Stimulated activated CD4-positive, alpha-beta T cell treated with anti-CD3 and anti-CD28 coated beads, Interleukin-4, amount 100 ng/mL, for 1 hour (primary cell): Measurements from ENCODE around the gene RPS27.
"Not testable (repeated sequence)": the region's sequence is repeated elsewhere in the genome, so short reads cannot be mapped to it uniquely, and the experiment has no call there.

Experiments
- DNase-seq: peaks from one replicate; pipeline ENCODE4 v3.0.0-alpha.2; 2020

Gene RPS27

DNA sequence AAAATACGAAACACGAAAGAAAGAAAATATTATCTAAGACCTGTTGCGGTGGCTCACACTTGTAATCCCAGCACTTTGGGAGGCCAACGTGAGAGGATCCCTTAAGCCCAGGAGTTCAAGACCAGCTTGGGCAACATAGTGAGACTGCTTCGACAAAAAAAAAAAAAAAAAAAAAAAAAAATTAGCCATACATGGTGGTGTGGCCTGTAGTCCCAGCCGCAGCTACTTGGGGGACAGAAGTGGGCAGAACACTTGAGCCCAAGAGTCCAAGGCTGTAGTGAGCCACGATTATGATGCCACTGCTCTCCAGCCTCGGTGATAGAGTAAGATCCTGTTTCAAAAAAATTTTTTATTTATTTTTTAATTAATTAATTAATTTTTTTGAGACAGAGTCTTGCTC is 2.9 kb upstream of the RPS27 start:
- DNase-seq, result no peak

DNA sequence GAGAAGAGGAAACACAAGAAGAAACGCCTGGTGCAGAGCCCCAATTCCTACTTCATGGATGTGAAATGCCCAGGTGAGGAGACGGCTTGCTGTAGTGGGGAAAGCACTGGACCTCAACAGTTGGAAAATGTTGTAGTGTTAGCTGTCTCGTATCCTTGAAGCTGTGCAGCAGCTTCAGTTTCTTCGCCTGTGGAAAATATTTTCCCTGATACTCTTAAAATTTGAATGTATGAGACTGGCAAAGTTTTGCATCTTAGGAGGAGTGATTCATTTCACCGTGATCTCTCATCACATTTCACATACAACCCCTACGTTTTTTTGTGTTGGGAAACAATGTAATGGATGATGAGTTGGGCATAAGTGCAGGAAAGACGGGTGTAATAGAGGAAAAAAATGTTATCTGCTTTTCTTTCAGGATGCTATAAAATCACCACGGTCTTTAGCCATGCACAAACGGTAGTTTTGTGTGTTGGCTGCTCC is 629 bp downstream of the RPS27 start:
- no peak for DNase-seq

DNA sequence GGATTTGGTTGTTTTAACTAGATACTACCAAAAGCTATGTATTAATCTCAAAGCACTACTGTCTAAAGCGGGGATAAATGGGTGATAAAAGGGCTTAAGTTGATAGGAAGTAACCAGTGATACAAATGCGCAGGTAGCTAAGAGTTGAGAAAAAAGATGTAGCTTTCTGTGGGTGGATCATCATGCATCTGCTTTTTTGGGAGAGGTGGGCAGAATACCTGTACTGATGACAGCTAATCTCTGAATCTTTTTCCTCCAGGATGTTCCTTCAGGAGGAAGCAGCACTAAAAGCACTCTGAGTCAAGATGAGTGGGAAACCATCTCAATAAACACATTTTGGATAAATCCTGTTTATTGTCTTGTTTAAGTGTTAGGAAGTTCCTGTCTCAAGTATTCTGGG is 1.2 kb downstream of the RPS27 start:
- DNase-seq, result no peak

DNA sequence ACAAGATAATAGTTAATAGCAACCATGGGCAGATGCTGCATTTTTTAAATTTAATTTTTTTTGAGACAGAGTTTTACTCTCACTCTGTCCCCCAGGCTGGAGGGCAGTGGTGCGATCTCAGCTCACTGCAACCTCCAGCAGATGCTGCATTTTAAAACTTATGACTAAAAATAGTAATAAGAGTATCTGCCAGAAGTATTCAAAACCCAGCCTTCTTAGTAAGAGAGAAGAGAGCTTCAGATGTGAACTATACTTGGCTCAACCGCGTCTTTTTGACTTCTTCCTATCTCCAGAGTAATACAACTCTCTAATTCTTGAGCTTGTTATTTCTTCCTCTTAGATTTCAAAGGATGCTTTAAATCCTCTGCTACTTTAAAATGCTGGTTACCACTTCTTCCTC is 4.6 kb downstream of the RPS27 start:
- no peak for DNase-seq

DNA sequence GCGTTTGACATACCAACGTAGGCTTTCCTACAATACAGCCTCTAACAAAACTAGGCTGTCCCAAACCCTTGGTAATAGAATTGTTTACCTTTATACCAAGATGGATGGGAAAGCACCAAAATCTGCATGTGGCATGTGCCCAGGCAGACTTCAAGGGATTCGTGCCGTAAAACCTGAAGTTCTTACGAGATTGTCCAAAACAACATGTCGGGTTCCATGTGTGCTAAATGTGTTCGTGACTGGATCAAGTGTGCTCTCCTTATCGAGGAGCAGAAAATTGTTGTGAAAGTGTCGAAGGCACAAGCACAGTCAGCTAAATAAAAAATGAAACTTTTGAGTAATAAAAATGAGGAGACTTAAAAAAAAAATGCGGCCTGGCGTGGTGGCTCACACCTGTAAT is 5.1 kb downstream of the RPS27 start:
- DNase-seq, result no peak

DNA sequence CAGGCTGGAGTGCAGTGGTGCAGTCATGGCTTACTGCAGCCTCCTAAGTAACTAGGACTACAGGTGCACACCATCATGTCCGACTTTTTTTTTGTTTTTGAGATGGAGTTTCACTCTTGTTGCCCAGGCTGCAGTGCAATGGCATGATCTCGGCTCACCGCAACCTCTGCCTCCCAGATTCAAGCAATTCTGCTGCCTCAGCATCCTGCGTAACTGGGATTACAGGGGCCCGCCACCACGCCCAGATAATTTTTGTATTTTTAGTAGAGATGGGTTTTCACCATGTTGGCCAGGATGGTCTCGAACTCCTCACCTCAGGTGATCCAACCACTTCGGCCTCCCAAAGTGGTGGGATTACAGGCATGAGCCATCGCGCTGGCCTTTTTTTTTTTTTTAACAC is 6.3 kb downstream of the RPS27 start:
- DNase-seq, result not testable (repeated sequence)

DNA sequence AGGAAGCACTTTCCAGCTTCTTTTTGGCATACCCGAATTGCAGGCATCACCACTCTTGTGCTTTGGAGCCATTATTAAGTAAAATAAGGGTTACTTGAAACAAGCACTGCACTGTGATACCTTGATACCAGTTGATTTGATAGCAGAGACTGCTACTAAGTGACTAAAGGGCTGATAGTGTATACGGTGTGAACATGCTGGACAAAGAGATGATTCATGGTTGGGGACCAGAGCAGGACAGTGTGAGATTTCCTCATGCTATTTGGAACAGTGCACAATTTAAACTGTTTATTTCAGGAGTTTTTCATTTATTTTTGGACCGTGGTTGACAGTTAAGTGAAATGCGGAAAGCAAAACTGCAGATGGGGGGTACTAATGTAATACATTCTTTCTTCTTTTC is 9.9 kb downstream of the RPS27 start:
- DNase-seq, result no peak

DNA sequence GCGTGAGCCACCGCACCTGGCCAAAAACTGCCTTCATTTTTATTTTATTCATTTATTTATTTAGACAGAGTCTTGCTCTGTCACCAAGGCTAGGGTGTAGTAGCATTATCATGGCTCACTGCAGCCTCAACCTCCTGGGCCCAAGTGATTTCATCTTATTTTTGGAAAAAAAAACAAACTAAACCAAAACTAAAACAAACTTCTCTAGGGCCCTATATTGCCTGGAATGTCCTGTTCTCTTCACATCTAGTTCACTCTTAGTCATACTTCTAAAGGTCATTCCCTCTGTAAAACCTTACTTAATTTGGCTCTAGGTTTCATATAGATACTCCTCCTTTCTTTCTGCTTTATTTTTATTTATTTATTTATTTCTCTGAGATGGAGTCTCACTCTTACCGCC is 15.6 kb downstream of the RPS27 start:
- DNase-seq, result no peak

DNA sequence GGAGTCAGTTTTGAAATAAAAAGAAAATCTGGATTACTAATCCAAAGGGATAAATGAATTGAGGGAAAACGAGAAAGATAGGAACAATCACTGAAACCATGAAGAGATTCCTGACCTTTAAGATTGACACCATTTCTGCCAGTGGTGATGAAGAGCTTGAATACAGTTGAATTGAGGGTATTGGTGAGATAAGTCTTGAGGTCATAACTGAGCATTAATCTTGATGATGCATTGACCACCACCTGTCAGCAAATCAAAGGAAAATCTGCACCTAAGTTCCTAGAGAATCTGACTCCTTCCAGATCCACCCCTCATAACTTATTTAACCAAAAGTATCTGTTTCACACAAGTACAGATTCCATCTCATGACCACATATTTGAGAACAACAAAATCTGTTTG is 21.6 kb downstream of the RPS27 start:
- no peak for DNase-seq

DNA sequence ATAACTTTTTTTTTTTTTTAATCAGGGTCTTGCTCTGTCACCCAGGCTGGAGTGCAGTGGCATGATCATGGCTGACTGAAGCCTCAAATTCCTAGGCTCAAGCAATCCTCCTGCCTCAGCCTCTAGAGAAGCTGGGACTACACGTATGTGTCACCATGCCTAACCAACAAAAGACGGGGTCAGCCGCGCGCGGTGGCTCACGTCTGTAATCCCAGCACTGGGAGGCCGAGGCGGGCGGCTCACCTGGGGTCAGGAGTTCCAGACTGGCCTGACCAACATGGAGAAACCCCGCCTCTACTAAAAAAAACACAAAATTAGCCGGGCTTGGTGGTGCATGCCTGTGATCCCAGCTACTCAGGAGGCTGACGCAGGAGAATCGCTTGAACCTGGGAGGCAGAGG is 22.0 kb downstream of the RPS27 start:
- not testable (repeated sequence) for DNase-seq

DNA sequence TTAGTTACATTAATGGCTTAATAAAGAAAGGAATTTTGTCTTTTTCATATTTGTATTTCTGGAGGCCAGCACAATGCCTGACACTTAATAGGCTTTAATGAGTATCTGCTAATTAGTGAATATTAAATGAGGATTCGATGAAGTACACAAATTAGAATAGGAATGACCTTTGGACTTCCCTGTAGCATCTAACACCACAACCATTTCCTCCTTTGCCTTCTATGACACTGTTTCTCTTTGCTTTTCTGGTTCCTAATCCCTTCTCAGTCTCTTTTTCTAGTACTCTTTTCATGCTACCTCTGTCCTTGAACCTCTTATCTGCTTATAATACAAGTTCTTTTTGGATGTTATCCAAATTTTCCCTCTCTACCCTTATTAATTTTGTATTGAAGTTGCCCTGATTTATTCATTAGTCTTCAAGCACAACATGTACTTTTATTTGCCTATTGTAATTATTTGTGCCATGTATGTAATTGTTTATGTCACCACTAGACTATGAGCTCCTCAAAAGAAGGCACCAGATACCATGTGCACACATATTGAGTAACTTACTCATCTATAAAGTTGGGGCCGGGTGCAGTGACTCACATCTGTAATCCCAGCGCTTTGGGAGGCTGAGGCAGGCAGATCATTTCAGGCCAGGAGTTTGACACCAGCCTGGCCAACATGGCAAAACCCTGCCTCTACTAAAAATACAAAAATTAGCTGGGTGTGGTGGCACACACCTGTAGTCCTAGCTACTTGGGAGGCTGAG is 23.8 kb downstream of the RPS27 start:
- no peak for DNase-seq

DNA sequence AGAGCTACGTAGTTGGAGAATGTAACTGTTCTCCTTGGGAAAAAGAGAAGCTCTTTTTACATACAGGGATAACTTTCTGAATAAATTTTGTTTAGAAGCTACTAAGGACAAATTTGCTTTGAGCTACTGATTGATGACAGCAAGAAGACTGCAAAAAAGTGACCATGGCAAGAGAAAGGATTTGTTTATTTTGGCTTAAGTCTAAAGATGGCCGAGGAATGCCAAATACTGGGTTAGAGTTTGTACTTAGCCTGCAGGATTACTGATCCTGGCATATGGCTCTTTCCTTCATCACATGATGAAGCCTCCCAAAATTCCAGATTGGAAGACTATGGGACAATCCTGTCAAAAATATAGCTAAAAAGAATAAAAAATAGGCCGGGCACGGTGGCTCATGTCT is 28.7 kb downstream of the RPS27 start:
- DNase-seq, result no peak

DNA sequence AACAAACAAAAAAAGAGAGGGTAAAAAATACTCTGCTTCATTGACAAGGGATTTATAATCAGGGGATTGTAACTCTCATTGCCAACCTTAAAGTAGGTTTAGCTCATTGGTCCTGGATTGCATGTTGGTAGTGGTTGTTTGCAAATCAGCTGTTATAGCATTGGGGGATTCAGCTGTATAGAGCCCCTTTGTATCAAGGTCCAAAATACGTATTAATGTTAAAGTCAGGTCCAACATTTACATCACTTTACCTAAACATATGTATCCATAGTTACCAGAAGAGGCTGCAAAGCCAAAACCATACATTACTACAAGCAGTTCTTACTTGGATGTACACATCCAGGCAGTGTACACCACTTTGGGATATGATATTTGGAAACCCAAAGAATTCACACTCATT is 29.4 kb downstream of the RPS27 start:
- DNase-seq, result no peak

DNA sequence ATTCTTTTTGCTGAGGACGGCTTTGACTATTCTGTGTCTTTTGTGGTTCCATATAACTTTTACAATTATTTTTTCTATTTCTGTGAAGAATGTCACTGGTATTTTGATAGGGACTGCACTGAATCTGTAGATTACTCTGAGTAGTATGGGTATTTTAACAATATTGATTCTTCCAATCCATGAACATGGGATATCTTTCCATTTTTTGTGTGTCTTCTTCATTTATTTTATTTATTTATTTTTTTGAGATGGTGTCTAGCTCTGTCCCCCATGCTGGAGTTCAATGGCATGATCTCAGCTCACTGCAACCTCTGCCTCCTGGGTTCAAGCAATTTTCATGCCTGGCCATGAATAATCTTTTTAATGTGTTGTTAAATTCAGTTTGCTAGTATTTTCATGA is 43.1 kb downstream of the RPS27 start:
- not testable (repeated sequence) for DNase-seq
